HepG2 (cell line): ENCODE measurements around the gene ESPN. TPM values are rescaled to one million over a fixed set of nuclear protein-coding genes. Genes with fewer than 3 reads are reported as not detected.
"Not testable (repeated sequence)": the region's sequence is repeated elsewhere in the genome, so short reads cannot be mapped to it uniquely, and the experiment has no call there.

ENCODE experiments used
- ATAC-seq: fragments of 200-7000 bp; cut with Tn5 transposase; 3 replicates; pipeline ENCODE4 v1.9.1; 2020; ENCODE audit warnings: mild to moderate bottlenecking, moderate library complexity
- BruUV-seq: library from RNA; stranded (reverse); fragments of 400-500 nt; replicated peaks from 2 replicates; lab custom pipeline; 2021; lab: Mats Ljungman, UMichigan
- CTCF ChIA-PET: fragments of 300-600 bp; formaldehyde crosslinking; extraction: SDS; loops from one replicate; lab custom pipeline; 2021; ENCODE audit warnings: low total read pairs, inconsistent platforms, low intra/inter-chr PET ratio; lab: Yijun Ruan, JAX
- POLR2A ChIA-PET: fragments of 350-600 bp; sonication (Branson Sonifier 250); formaldehyde crosslinking; loops from one replicate; lab custom pipeline; 2020; ENCODE audit warnings: antibody characterized with exemption, inconsistent platforms; lab: Yijun Ruan, JAX
- DNase-seq: peaks from one replicate; pipeline ENCODE4 v3.0.0-alpha.2; 2015; ENCODE audit warnings: low spot score
- FAIRE-seq: peaks from 3 replicates; lab custom pipeline; 2011; peaks lifted over from hg19 to GRCh38; lab: Jason Lieb, UNC
- H2AFZ ChIP-seq: one replicate; pipeline ENCODE4 v1.6.1; 2011; ENCODE audit warnings: low read length, inconsistent platforms
- H3K27ac ChIP-seq: fragments of 300-600 bp; 3 replicates; pipeline ENCODE4 v1.8.0; 2011; ENCODE audit warnings: mixed run types, mild to moderate bottlenecking, mixed read lengths, low read length, inconsistent platforms; ENCODE audit not compliant: insufficient read depth; ENCODE audit errors: extremely low read length
- H3K27me3 ChIP-seq, 2 experiments: fragments of 200-600 bp in 1 of 2; 2 replicates in 1 of 2; 3 replicates in 1 of 2; pipeline versions ENCODE4 v1.6.0 to v1.8.0; 2011; ENCODE audit warnings: low read length in 2 of 2, mild to moderate bottlenecking in 2 of 2, moderate library complexity in 2 of 2, inconsistent platforms in 1 of 2; ENCODE audit not compliant: insufficient read depth in 2 of 2, control insufficient read depth in 1 of 2
- H3K36me3 ChIP-seq, 2 experiments: fragments of 200-600 bp in 1 of 2; replicated peaks in 1 of 2; 2 replicates in 1 of 2; 3 replicates in 1 of 2; pipeline versions ENCODE4 v1.5.1 to v1.8.0; 2011; ENCODE audit warnings: low read length in 2 of 2, inconsistent platforms in 1 of 2; ENCODE audit not compliant: insufficient read depth in 2 of 2, control insufficient read depth in 1 of 2
- H3K4me1 ChIP-seq: 2 replicates; pipeline ENCODE4 v1.5.1; 2012; ENCODE audit warnings: low read length, inconsistent platforms; ENCODE audit not compliant: insufficient read depth
- H3K4me2 ChIP-seq: 2 replicates; pipeline ENCODE4 v1.6.0; 2011; ENCODE audit warnings: low read depth, low read length, inconsistent platforms
- H3K4me3 ChIP-seq, 3 experiments: fragments of 200-600 bp in 1 of 3; sonication (generic), shearing (Covaris generic) in 1 of 3; replicated peaks in 1 of 3; 2 replicates each; pipeline ENCODE4 v1.5.1; 2011 to 2016; ENCODE audit warnings: low read length in 3 of 3, inconsistent platforms in 2 of 3, low read depth in 2 of 3, mild to moderate bottlenecking in 2 of 3, control low read depth in 1 of 3, mixed read lengths in 1 of 3; ENCODE audit not compliant: insufficient read depth in 1 of 3
- H3K79me2 ChIP-seq: one replicate; pipeline ENCODE4 v1.6.1; 2011; ENCODE audit warnings: low read length, inconsistent platforms; ENCODE audit not compliant: insufficient read depth
- H3K9ac ChIP-seq: 2 replicates; pipeline ENCODE4 v1.6.0; 2011; ENCODE audit warnings: mild to moderate bottlenecking, low read depth, low read length, inconsistent platforms; ENCODE audit not compliant: insufficient read depth
- H3K9me3 ChIP-seq: 2 replicates; pipeline ENCODE4 v1.5.1; 2012; ENCODE audit warnings: mild to moderate bottlenecking, low read length
- H4K20me1 ChIP-seq: 2 replicates; pipeline ENCODE4 v1.6.0; 2011; ENCODE audit warnings: inconsistent platforms, mild to moderate bottlenecking, low read length, moderate library complexity; ENCODE audit not compliant: insufficient read depth
- CTCF ChIP-seq: sonication (generic); formaldehyde crosslinking; IDR thresholded peaks from 2 replicates; pipeline ENCODE4 v1.5.0; 2020; ENCODE audit warnings: mild to moderate bottlenecking, missing genetic modification reagents, moderate library complexity
- HNRNPL ChIP-seq: fragments of 200-400 bp; formaldehyde crosslinking; IDR thresholded peaks from 2 replicates; pipeline ENCODE4 v1.6.1; 2017; ENCODE audit warnings: mild to moderate bottlenecking, low read depth, low read length
- WGBS: methylation state at CpG from one replicate; pipeline ENCODE4 v1.1.6; 2017; ENCODE audit warnings: low lambda C conversion rate; 5-methylcytosine and 5-hydroxymethylcytosine counted together
- in situ Hi-C: cut with HindIII; loops from 2 replicates; pipeline ENCODE4 v1.10.0; 2017; ENCODE audit warnings: low pct_unique_long_range_greater_than_20kb; ENCODE audit not compliant: extremely low pct_ligation_motif_present
- intact Hi-C: fragments of 100-400 bp; cut with micrococcal nuclease; formaldehyde crosslinking; loops from one replicate; pipeline ENCODE4 v1.10.0; 2022; ENCODE audit not compliant: unreplicated experiment
- polyA plus RNA-seq, 8 experiments: library from polyadenylated mRNA; depleted of rRNA in 3 of 8; stranded (reverse) in 7 of 8; unstranded in 1 of 8; fragments of >200 nt; fragmentation: Illumina TruSeq in 4 of 8; extraction: Trizol in 4 of 8; gene quantifications; 2 replicates each; pipeline versions ENCODE4 v1.2.1 to v1.2.3, GENCODE V29; 2011 to 2016; ENCODE audit warnings: low read depth in 4 of 8, missing spikeins in 1 of 8, mixed read lengths in 1 of 8; ENCODE audit not compliant: insufficient read depth in 1 of 8
- total RNA-seq, 5 experiments: library from RNA; depleted of rRNA; stranded (reverse); fragments of >200 nt; fragmentation: Illumina TruSeq; extraction: Trizol; gene quantifications; 2 replicates each; pipeline ENCODE4 v1.2.3, GENCODE V29; 2016; ENCODE audit warnings: low read depth in 1 of 5

The ESPN gene
- total and polyA plus RNA-seq, 2 of the 13 experiments (the other 11 are each of a cell fraction or from before 2014, with no cell fraction given) = 48.6 to 54.2 TPM

- POLR2A ChIA-PET = interaction anchor here (1.4 kb wide), 1 partner anchor 11 kb away, joined by 5 read pairs; no protein-coding TSS in a partner anchor
These were observed 12.6 kb downstream of the ESPN start for GRCh38 chr1:6437012-6437700.

More at GRCh38 chr1:6437012-6437700, 12.6 kb downstream of the ESPN start:
- H3K79me2 ChIP-seq, FAIRE-seq, H3K9me3 ChIP-seq, H4K20me1 ChIP-seq, H3K4me2 ChIP-seq, H3K36me3 ChIP-seq, in situ Hi-C loops: not testable (repeated sequence)
- CTCF ChIA-PET = interaction anchor here (0.7 to 1.6 kb wide), 2 partner anchors 14 to 40 kb away, joined by 3 to 12 read pairs; no protein-coding TSS in a partner anchor
- TF ChIP-seq CTCF (peak; percentile 21; the same call in 1 of the 2 replicates), HNRNPL (0 out of 2 replicates have a peak, but pooled peaks have one; percentile 57)
- TF ChIP-seq, all 625 proteins: peak for 2; not testable (repeated sequence) for 623
- peaks cover 6 to 36% of the 10 kb centered on the region in 2 experiments for H3K27me3 ChIP-seq
- H3K27ac ChIP-seq, DNase-seq, H2AFZ ChIP-seq, H3K4me3 ChIP-seq, BruUV-seq, ATAC-seq, intact Hi-C loops, H3K9ac ChIP-seq: not testable (repeated sequence)
- WGBS = 43% methylated on average over 11 of the region's 22 CpGs
- peaks cover 36% of the 10 kb centered on the region for H3K4me1 ChIP-seq
